Myocyte (in vitro differentiated cells): ENCODE data around the gene PRDM2. TPM values are rescaled to one million over a fixed set of nuclear protein-coding genes. Genes with fewer than 3 reads are reported as not detected.

Experiments
- DNase-seq: peaks from one replicate; pipeline ENCODE4 v3.0.0-alpha.2; 2012; ENCODE audit warnings: low read depth
- total RNA-seq: library from RNA; depleted of rRNA; stranded (reverse); fragments of >200 nt; gene quantifications from 2 replicates; pipeline ENCODE4 v1.2.3, GENCODE V29; 2014

Gene PRDM2
- total RNA-seq, 1 donor from 2014 or later: 18.6 TPM

DNA sequence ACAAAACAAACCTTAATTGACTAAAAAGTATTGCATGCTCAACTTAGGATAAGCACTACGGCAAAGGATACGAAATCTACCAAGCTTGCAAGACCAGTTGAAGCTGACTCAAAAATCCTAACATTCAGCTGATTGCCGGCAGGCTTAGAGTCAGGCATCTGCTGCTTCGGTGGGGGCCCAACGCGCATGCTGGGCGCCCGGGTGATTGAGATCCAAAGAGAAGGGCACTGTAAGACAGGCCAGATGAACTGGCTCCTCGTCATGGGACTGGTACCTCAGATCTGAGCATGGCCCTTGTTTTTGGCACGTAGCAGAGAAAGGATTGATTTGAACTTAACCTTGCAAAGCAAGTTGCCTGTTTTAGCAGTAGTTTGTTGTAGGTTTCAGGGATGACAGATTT, 86.6 kb downstream of the PRDM2 start:
- DNase-seq: no peak

DNA sequence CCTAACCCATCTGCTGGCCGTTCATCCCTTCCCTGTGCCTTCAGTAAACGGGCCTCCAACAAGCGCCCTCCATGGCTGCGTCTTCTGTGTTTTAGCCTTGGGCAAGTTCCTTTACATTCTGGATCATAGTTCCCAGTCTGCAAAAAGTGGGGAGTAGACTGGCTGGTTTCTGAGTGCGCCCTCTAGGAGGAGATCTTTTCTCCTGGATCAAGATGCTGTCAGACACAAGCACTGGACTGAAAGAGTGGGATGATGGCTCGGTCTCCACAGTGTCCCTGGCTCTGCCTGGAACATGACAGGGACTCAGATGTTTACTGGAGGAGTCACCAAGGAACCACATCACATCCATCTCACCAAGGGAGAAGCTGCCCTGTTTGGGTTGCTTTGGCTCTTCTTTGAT, 88.8 kb downstream of the PRDM2 start:
- no peak for DNase-seq

DNA sequence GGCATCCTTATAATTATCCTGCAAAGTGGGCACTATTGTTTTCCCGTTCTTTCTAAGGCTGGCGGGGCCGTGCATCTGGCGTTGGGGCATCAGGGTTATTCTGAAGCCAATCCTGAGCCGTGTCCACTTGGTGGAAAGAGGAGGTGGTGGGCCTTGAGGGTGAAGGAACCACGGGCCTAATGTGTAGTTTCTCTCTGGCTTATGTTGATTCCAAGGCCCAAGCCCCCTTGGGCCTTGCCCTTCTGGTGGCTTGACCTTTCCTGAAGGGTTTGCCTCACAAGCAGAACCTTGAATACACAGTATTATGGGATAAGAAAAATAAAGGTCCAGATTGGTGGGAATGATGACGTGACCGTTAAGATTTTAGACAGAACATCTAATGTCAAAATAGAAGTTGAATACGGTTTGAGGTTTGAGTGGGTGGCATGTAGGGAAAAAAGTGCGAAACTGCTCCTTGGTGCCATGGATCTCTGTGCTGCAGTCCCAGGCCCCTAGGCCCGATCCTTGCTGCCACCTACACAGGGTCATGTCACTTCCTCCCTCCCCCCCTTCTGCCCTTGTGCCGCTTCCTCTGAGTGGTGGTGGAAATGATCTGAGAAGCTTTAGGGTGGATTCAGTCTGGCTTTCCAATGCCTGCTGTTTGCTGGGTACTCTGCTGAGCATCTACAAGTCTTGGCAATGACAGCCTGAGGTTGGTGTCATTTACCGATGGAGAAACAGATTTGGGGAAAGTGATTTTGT, 90.5 kb downstream of the PRDM2 start:
- DNase-seq: no peak

DNA sequence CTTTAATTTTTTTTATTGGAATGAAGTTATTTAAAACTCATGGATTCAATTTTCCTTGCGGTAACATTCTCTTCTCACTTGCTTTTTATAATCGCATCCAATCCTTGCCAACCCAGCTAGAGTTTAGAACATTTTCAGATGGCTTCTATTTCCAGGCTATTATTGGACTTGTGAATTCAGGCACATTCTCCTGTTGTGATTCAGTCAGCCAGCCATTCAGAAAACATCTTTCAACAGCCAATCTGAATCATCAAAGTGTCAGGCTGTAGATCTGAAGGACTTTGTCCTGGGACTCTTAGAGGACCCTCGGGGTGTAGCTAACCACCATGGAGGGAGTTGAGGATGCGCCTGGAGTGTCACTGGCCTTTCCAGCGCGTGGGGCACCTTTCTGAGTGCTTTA, 92.4 kb downstream of the PRDM2 start:
- peak; percentile 83 for DNase-seq

DNA sequence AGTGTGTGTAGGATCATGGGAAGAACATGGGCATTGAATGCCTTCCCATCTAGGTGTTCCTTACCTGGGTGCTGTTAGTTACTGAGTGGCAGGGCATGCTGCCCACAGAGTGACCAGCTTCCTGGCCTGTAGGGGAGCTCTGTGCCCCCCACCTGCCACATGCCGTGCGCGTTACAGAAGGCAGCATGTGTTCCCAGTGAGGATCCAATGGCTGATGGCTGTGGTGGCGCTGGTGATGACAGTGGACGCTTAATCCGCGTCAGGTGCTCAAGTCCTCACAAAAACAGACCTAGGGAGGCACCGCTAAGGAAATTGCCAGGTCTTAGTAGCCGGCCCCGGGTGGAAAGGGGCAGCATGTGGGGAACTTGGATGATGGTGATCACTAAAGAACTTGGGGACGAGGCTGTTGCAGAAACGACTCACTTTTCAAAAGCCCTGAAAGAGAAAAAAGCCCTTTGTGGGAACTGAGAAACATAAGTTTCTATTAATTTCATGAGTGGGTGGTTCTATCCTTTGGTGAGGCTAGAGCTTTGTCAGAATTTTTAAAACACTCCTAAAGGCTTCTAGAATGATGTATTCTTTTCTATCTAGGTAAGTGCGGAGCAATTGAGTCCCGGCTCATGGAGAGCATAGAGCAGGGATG, 93.2 kb downstream of the PRDM2 start:
- no peak for DNase-seq

DNA sequence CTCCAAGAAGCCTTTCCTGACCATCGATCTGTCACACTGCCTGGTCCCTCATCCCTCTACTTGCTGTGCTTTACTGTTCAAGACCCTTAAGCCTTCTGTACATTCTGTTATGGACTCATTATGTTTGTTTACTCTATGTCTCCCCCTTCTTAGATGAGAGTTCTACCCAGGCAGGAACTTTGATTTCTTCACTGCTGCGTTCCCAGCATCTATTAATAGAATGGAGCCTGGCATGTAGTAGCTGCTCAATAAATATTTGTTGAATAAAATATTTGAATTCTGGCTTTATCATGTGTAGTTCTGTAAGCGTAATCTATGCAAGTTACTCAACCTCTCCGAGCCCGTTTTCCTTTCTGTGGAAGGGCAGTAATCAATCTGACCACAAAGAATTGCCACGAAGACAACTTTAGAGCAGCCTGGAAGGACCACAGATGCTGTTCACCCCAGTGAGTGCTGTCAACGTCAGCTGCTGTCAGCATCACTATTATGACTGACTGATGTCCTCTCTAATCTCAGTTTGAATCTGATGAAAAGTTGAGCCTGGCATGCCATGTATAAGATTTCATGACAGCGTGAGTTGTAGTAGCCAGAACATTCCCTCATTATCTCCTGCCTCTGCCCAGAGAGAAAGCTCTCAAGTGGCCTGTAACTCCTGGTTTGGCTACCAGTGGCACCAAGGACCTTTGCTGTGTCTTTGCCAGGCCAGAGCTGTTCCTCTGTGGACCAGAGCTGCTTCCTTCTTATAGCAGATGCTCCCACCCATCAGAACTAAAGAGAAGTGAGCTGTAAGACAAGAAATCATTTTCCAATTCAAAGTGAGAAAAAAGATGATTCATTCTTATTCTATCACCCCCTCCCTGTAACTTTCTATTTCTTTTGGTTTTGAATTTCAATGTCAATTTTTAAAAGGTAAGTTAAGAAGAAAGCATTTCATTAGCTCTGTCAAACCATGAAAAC, 94.5 kb downstream of the PRDM2 start:
- peak; percentile 75 for DNase-seq

DNA sequence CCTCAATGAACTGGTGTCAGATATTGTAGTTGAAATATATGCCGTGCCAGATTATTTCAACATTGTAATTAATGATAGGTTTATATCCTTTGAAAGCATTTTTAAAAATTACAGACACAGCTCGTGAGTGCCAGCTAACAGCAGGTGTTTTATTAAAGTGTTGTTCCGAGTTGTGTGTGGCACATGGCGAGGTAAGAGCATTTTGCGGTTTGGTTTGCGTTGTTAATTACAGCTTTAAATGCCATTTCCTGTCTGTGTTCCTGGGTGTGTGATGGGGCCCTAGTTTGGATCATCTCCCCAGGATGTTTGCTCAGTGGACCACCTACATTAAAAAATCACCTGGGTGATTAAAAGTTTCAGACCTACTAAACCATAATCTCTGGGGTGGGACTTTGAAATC, 97.4 kb downstream of the PRDM2 start:
- DNase-seq: no peak

DNA sequence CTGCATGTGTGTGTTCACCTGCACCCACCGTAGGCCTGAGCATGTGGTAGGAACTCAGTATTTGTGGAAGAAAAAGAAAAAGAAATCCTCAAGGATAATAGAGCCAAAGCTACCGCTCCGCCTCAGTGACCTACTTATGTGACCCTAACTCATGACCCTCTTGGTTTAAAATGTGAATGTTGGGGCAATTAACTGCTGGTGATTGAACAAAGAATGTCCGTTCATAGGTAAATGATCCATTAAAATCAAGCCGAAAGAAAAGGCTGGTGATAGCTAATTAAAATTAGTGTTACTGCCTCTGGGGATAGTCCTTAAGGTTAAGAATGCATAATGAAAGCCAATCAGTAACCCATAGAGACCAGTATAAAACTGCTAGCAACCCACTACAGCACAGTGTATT, 98.1 kb downstream of the PRDM2 start:
- DNase-seq: no peak

DNA sequence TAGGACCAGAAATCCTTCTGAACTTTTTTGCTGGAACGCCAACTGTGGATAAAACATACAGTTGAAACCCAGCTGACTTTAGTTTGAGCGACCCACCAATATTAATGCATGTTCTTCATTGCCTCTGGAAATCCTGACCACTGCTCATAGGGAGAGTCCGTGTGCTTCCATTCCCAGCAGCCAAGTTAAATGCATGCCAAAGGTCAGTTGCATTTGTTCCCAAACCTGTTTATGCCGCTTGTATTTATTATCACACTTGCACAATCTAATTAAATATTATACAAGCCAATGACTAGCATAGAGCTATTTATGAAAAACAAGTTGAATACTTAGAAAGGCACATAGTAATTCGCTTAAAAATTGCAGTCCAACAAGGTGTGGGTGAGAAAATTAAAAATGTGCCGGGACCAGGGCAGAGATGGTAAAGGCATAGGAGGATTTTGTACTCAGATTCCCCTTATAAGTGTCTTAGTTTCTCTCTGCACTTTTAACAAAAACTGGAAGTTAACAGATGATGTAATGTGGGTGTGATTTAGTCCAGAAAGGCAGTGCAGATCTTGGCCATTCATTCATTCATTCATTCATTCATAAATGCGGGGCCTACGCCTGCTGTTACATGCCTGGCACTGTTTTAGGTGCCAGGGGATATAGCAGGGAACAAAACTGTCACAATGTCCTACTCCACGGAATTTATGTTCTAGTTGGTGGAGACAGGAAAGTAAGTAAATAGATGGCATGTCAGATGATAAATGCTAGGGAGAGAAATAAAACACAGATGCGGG, 99.7 kb downstream of the PRDM2 start:
- DNase-seq: no peak

DNA sequence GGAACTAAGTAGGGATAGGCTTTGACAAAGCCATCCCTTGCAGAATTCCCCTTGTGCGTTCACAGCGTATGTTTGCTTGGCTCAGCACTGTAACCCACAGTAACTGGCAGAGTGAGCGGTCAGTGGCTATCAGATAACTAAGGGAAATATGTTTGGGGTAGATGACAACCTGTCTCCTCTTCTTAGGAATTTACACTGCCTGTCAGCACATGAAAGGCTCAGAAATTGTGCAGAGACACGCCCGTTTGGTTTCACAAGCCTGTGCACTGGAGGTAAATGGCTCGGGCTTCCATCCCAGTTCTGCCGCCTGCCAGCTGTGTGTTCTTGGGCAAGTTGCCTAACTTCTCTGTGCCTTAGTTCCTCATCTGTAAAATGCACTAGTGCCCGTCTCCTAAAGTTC, 101.2 kb downstream of the PRDM2 start:
- no peak for DNase-seq

DNA sequence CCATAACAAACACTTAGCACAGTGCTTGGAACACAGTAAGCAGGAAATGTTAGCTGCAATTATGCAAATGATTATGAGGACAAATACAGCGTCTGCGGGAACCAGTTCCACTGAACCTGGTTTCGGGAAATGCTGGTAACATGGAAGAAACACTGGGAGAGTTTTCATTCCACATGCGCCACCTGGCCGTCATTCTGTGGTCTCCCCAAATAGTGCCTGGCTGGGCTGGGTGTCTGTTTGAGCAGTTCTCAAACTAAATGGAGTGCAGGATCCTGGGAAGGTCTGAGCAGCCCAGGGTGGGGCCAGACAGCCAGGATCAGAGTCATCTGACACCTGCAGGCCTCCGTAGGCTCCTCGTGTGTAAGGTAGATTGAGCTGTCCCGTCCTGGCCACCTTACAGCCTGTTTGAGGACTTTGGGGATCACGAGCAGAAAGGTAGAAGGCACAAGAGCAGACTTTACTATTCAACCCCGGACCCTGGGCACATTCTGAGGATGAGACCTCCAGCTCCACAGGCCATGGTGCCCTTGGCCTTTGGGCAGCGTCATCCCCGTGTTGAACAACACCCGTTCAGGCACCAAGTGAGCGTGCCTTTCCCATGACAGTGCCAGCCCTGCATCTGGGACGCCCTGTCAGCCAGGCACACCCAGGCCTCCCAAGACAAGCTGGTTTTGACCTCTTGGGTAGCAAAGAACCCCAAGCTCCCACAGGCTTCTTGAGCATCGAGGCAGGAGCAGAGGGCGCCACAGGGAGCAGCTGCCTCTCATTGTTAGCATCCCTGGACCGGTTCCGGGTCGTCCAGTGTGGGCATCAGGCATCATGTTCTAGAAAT, 101.9 kb downstream of the PRDM2 start:
- DNase-seq: no peak

DNA sequence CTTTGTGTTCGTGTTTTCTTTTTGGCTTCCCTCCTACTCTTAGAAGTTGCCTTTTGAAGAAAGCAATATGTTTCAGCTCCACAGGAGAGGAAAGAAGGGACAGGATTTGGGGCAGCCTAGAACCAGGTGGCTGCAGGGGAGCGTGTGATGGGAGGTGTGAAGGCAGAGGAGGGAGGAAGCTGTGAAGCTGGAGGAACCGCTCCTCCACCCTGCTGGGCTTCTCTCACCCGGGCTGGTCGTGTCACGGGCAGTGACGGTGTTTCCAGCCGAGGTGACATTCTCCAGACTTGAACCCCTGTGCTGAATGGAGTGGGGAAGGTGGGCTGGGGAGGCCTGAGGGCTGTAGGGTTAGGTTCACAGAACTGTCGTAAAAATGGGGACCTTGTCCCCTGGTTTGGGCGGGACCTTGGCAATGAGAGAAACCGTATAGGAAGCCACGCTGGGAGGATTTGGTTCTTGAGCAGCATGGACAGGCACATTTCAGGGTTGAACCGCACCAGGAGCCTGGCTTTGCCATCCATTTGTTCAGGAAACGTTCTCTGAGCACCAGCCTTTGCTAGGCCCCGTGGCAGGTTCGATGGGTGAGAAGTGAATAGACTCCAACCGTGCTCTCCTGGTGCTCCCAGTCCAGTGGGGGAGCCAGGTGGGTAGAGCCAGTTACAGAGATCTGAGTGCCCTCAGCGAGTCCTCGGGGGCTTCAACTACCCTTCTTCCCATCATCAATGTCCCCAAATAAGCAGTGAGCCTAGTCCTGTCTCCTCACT, 103.0 kb downstream of the PRDM2 start:
- DNase-seq: no peak

DNA sequence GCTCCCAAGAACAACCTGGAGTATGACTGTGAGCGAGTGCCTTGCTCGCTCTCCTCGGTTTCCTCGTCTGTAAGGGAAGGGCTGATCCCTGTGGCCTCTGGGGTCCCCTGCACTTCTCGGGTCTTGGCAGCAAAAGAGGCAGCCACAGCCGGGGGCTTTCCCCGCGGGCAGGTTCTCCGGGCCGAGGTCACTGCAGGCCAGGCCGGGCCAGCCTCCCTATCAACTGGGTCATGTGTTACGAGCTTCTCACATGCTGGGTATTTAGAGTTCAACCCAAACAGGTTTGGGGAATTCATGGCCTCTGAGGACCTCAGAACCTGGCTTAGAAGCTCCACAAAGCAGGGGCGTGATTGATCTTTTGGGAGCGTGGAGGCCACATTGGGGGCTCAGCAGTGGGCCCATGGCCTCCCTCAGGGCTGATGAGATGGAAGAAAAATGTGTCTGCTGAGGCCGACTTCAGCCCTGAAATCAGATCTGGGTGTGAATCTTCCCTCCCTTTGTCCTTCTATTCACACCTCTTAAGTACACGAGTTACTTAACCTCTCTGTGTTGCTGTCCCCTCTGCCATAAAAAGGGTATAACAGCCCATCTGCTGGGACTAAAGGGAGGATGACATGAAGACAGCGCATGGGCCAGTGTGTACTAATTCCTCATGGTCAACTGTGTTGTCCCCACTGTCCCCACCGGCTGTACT, 103.7 kb downstream of the PRDM2 start:
- no peak for DNase-seq

DNA sequence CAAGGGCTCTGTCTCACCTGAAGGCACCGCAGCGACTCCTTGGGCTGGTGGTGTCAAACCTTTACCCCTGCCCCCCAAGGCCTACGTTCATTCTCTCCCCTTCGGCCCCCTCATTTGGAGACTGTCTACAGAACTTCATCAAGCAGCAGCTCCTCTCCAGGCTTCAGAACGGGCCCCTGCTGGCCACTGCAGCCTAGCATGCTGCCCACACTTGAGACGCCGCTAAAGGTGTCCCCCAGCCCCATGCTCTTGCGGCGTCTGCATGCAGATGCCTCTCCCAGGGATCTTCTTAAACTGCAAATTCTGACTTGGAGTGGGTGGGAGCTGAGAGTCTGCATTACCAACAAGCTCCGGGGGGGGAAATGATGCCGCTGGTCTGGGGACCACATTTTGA, 104.2 kb downstream of the PRDM2 start:
- no peak for DNase-seq

DNA sequence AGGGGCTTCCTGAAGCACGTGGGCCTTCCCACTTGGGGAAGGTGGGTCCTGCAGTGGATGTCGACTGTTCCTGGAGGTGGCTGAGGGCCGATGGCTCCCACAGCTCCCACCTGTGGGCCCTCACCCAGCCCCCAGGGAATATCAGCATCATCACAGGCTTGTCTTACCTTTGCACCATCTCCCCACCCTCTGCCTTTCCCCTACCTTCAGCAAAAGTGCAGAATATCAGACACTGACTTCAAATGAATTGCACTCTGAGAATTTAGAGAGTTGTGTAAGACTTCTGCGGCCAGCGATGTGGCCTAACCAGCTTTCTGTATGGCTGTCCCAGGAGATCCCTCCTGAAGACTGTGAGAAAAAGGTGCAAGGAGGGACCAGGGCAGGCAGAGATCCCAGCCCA, 105.4 kb downstream of the PRDM2 start:
- DNase-seq: no peak

DNA sequence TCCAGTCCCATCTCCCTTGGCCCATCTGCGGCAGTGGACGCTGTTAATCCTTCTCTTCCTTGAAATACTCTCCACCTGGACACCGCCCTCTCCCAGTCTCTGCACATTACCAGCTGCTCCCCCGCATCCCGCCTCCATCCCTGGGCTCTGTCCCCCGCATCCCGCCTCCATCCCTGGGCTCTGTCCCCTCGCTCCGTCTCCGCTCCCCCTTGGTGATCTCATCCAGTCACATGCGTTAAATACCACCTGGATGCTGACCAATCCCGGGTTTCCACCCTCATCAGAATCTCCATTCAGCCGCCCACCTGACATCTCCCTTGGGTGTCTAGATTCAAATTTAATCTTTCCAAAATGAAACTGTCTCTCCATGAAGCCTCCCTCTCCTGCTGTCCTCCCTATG, 106.1 kb downstream of the PRDM2 start:
- DNase-seq: no peak

DNA sequence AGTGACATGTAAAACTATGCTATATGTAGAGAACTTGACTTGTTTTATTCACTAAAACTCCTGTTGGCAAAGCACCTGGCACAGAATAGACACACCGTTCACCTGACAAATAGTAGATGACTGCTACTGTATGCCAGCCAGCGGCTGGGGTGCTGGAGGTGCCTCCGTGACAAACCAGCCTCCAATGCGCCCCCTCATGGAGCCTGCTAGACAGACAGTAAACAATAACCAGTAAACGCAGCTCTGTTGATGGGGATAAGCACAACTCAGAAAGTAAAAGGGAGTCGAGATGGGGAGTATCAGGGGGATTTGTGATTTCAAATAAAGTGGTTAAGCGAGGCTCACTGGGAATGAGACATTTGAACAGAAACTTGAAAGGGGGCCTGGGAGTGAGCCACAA, 107.2 kb downstream of the PRDM2 start:
- peak; percentile 26 for DNase-seq

DNA sequence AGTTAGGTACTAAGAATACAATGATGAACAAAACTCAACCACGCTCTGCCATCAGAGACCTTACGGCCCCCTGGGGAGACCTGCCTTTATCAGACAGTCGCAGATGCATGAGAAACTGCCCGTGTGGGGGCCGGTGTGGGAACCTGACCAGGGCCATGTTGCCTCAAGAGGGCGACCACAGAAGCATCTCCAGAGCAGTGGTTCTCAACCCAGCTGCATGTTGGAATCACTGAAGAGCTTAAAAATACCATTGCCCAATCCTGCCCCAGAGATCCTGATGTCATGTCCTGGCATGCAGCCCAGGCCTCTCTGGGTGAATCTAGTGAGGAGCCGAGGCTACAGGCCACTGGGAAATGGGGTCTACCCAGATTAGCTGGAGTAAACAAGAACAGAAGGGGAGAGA, 108.7 kb downstream of the PRDM2 start:
- peak; percentile 72 for DNase-seq
